ENCODE measurements around the gene SPIN2B. TPM values are rescaled to one million over a fixed set of nuclear protein-coding genes. Genes with fewer than 3 reads are reported as not detected.

The SPIN2B gene
- total and polyA plus RNA-seq, 2 of the 8 experiments (the other 6 are each of a cell fraction or from before 2014, with no cell fraction given), result 7.4 to 12.8 TPM

DNA sequence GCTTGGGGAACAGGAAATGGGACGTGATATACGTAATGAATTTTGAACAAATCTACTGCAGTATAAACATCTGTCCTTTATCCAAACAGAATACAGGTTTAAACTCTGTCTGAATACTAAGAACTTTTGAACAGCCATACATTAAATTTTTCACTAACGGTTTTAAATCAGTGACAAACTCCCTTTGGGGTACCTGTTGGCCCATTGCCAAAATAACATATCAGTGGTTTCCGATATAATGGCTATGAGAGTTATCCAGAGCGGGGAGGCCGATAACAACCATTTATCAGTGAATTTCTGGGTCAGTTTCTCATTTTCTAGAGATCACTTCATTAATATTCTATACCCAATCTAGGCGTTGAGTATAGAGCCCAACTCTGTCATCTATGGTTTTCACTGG is 10.7 kb upstream of the SPIN2B start:
- H3K4me2 ChIP-seq (ENCODE audit: insufficient read depth in 1 of 2, low read depth in 2 of 2, low read length in 2 of 2), result no peak overlapping the region
- no peak overlapping the region for H3K56ac ChIP-seq (replicated peaks; ENCODE audit: insufficient read length, low read depth, low read length)
- no peaks in the 10 kb centered on the region for H3K4me1 ChIP-seq (replicated peaks in 1 of 4; ENCODE audit: control insufficient read depth in 3 of 4, insufficient read depth in 4 of 4, low read length in 3 of 4)
- ChIA-PET CTCF (ENCODE audit: partially characterized antibody) (no interaction called here), POLR2A (ENCODE audit: partially characterized antibody) (no interaction called here)
- FAIRE-seq (no peak), DNase-seq (ENCODE audit: low read depth in 1 of 2, low spot score in 2 of 2) (no peak)
- 94% methylated on average over 7 of the region's 7 CpGs; no CpG with 5 or more reads in 1 of the 2 experiments for WGBS, 2 experiments (ENCODE audit: extremely low coverage in 1 of 2, insufficient coverage in 1 of 2, insufficient read length in 1 of 2, insufficient replicate concordance in 2 of 2, low coverage in 1 of 2, low lambda C conversion rate in 2 of 2, missing lambda C conversion rate in 1 of 2)
- H3K23me2 ChIP-seq (ENCODE audit: low read depth, low read length), result no peaks in the 10 kb centered on the region
- H3K18ac ChIP-seq (ENCODE audit: extremely low read depth, low read length), result no peak overlapping the region
- H2BK15ac ChIP-seq (ENCODE audit: low read length), result no peak overlapping the region
- no peaks in the 10 kb centered on the region for H3K79me2 ChIP-seq (ENCODE audit: control insufficient read depth in 1 of 2, insufficient read depth in 2 of 2, low read length in 2 of 2)
- H2BK5ac ChIP-seq (ENCODE audit: low read depth, low read length), result no peak overlapping the region
- H3K27me3 ChIP-seq (replicated peaks in 1 of 4; ENCODE audit: control insufficient read depth in 3 of 4, extremely low read depth in 1 of 4, insufficient read depth in 3 of 4, low read length in 3 of 4), result no peaks in the 10 kb centered on the region
- no peak overlapping the region for H3K27ac ChIP-seq (ENCODE audit: low read depth, low read length)
- no peak overlapping the region for H2AFZ ChIP-seq (ENCODE audit: low read length)
- H3K36me3 ChIP-seq (ENCODE audit: control insufficient read depth in 2 of 4, insufficient read depth in 4 of 4, low read length in 3 of 4), result no peaks in the 10 kb centered on the region
- H3K23ac ChIP-seq (ENCODE audit: insufficient read length), result no peak overlapping the region
- no peak overlapping the region for H3K9ac ChIP-seq (replicated peaks in 1 of 4; ENCODE audit: extremely low read depth in 1 of 4, low read depth in 3 of 4, low read length in 3 of 4)
- no peaks in the 10 kb centered on the region for H4K20me1 ChIP-seq (replicated peaks in 1 of 2; ENCODE audit: control insufficient read depth in 1 of 2, insufficient read depth in 2 of 2, low read length in 2 of 2)
- no peaks in the 10 kb centered on the region for H3K9me3 ChIP-seq (ENCODE audit: insufficient read depth in 2 of 2, low read depth in 1 of 2, low read length in 1 of 2)
- no peak overlapping the region for H3K14ac ChIP-seq (ENCODE audit: insufficient read length)
- H3K4ac ChIP-seq (replicated peaks; ENCODE audit: insufficient read length, low read depth, low read length), result no peak overlapping the region
- H3K4me3 ChIP-seq (ENCODE audit: extremely low read depth in 1 of 4, insufficient read depth in 2 of 4, low read depth in 3 of 4, low read length in 4 of 4), result no peak overlapping the region
- no peak overlapping the region for H2AK5ac ChIP-seq (ENCODE audit: low read depth, low read length)
- H2BK12ac ChIP-seq (ENCODE audit: low read depth, low read length), result no peak overlapping the region
- no peak overlapping the region for H4K5ac ChIP-seq (ENCODE audit: insufficient read length, low read depth, low read length)
- H2BK120ac ChIP-seq (replicated peaks; ENCODE audit: low read depth, low read length), result no peak overlapping the region
- TF ChIP-seq CBX5 (IDR thresholded peaks at IDR 0.05; ENCODE audit: low read depth, low read length) (no peak), HDAC2 (IDR thresholded peaks at IDR 0.05; ENCODE audit: borderline replicate concordance in 1 of 2, low read depth in 2 of 2, low read length in 2 of 2) (no peak)
- H4K8ac ChIP-seq (ENCODE audit: extremely low read depth, insufficient read depth, low read length), result no peak overlapping the region
- no peak overlapping the region for H2BK20ac ChIP-seq (ENCODE audit: low read length)
- H4K91ac ChIP-seq (replicated peaks; ENCODE audit: insufficient read length, low read length), result no peak overlapping the region
- no peaks in the 10 kb centered on the region for H3K79me1 ChIP-seq (ENCODE audit: low read depth, low read length)
